ENCODE measurements around the gene NUAK1.

DNA sequence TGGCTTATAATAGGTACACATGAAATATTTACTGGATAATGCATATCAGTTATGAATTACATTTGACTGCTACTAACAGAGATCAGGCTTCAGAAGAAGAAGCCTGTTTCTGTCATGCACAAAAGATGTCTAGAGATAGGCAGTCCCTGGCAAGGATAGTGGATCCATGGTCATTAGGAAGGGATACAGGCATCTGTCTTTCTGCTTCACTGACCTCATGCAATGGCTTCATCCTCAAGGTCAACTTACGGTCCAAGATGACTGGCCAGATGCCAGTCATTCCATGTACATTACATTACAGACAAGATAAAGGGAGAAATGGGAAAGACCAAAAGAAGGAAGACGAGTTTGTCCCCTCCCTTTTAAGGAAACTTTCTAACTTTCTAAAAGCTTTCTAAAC is 94.0 kb downstream of the NUAK1 start:
- no peak for TF ChIP-seq CTCF (IDR thresholded peaks at IDR 0.05)
- TF ChIP-seq POLR2A (IDR thresholded peaks at IDR 0.05), result no peak
